Activated CD4-positive, alpha-beta T cell treated with anti-CD3 and anti-CD28 coated beads for 4 hours (primary cell): Measurements from ENCODE around the gene PRR23B.

Experiments used
- DNase-seq, 2 donors: peaks; one replicate each; pipeline ENCODE4 v3.0.0-alpha.2; 2020

The PRR23B gene

GRCh38 chr3:138972941-138973340 is 47.8 kb downstream of the PRR23B start:
- DNase-seq, result no peak

- DNase-seq, result no peak
Measured at GRCh38 chr3:138971766-138972320, 48.9 kb downstream of the PRR23B start.
